GM19452 (cell line): ENCODE data around the gene TRDMT1.

Experiments
- ATAC-seq: cut with Tn5 transposase; IDR thresholded peaks from one replicate; pipeline ENCODE4 v1.9.1; 2021; ENCODE audit not compliant: unreplicated experiment

TRDMT1 gene

DNA sequence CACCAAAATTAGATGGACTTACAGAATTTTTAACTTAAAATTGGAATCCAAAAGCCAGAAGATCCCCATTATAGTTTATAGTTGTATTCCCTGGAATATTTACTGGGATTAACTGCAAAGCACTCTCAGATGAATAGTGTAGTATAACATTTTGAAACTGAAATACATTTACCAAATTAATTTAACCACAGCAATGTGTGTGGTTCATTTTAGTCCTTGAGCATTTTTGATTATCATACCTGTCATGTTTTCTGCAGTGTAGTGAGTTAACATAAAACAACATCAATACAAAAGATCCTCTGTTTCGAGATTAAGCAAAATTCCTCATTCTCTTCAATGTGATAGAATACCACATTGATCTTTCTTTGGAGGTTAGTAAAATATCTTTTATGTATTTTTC, 30.3 kb upstream of the TRDMT1 start:
- no peak for ATAC-seq

DNA sequence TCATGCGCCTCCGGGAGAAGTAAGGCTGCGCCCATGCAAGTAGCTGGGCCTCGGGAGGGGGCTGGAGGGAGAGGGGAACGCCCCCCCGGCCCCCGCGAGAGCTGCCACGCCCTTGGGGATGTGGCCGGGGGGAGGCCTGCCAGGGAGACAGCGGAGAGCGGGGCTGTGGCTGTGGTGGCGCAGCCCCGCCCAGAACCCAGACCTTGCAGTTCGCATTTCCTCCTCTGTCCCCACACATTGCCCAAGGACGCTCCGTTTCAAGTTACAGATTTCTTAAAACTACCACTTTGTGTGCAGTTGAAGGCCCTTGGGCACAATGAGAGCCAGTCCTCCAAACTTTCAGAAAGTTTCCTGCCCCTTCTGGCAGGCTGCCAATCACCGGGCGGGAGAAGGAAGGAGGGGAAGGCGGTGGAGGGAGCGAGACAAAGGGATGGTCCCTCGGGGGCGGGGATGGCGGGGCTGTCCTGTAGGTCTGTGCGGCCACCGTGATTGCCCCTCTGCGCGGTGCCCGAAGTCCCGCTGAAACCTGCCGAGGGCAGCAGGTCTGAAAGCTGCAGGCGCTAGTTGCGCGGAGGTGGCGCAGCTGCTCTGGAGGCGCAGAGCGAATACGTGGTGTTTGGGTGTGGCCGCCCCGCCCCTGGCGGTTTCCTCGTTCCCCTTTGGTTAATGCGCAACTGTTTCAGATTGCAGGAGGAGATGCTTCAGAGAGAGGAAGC, 28.7 kb upstream of the TRDMT1 start:
- ATAC-seq = peak; percentile 47

DNA sequence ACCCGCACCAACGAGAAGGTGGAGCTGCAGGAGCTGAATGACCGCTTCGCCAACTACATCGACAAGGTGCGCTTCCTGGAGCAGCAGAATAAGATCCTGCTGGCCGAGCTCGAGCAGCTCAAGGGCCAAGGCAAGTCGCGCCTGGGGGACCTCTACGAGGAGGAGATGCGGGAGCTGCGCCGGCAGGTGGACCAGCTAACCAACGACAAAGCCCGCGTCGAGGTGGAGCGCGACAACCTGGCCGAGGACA, 28.2 kb upstream of the TRDMT1 start:
- ATAC-seq = peak; percentile 5

DNA sequence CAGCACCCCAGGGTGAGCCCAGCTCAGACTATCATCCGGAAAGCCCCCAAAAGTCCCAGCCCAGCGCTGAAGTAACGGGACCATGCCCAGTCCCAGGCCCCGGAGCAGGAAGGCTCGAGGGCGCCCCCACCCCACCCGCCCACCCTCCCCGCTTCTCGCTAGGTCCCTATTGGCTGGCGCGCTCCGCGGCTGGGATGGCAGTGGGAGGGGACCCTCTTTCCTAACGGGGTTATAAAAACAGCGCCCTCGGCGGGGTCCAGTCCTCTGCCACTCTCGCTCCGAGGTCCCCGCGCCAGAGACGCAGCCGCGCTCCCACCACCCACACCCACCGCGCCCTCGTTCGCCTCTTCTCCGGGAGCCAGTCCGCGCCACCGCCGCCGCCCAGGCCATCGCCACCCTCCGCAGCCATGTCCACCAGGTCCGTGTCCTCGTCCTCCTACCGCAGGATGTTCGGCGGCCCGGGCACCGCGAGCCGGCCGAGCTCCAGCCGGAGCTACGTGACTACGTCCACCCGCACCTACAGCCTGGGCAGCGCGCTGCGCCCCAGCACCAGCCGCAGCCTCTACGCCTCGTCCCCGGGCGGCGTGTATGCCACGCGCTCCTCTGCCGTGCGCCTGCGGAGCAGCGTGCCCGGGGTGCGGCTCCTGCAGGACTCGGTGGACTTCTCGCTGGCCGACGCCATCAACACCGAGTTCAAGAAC, 27.7 kb upstream of the TRDMT1 start:
- peak; percentile 6 for ATAC-seq

DNA sequence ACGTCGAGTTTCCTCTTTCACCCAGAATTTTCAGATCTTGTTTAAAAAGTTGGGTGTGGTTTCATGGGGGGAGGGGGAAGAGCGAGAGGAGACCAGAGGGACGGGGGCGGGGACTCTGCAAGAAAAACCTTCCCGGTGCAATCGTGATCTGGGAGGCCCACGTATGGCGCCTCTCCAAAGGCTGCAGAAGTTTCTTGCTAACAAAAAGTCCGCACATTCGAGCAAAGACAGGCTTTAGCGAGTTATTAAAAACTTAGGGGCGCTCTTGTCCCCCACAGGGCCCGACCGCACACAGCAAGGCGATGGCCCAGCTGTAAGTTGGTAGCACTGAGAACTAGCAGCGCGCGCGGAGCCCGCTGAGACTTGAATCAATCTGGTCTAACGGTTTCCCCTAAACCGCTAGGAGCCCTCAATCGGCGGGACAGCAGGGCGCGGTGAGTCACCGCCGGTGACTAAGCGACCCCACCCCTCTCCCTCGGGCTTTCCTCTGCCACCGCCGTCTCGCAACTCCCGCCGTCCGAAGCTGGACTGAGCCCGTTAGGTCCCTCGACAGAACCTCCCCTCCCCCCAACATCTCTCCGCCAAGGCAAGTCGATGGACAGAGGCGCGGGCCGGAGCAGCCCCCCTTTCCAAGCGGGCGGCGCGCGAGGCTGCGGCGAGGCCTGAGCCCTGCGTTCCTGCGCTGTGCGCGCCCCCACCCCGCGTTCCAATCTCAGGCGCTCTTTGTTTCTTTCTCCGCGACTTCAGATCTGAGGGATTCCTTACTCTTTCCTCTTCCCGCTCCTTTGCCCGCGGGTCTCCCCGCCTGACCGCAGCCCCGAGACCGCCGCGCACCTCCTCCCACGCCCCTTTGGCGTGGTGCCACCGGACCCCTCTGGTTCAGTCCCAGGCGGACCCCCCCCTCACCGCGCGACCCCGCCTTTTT, 26.9 kb upstream of the TRDMT1 start, which contains the start of gene VIM:
VIM (plus strand) TSS at position 151 of the 925 bp plus-strand sequence. CDS start 1,182 bp downstream, outside the sequence.
- ATAC-seq = peak; percentile 42

DNA sequence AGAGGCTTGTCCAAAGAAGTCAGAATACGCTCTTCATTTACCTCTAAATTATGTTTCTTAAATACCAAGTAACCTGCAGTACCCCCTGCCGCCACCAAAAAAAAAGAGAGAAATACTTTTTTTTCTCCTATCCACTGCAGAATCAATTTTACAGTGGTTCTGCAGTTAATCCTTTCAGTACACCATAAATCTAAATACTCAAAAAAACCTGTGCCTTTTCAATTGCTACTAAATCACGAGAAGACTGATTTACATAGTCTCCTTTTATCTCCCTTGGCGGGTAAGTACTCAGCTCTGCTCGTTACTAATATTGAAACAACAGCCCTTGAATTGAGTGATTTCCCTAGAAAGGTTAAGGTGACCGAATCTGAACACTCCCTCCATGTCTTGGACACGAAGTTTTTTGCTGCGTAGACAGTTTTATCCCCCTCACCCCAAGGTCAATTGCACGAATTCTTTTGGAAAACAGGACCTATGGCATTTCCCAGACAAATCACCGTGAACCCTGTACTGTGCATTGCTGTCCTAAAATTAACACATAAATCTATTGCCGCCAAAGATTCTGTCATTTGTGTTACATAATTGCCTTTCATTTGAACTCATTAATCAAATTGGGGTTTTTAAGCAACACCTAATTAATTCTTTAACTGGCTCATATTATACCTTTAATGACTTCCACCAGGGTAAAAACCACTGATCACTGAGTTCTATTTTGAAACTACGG, 26.1 kb upstream of the TRDMT1 start:
- peak; percentile 23 for ATAC-seq

DNA sequence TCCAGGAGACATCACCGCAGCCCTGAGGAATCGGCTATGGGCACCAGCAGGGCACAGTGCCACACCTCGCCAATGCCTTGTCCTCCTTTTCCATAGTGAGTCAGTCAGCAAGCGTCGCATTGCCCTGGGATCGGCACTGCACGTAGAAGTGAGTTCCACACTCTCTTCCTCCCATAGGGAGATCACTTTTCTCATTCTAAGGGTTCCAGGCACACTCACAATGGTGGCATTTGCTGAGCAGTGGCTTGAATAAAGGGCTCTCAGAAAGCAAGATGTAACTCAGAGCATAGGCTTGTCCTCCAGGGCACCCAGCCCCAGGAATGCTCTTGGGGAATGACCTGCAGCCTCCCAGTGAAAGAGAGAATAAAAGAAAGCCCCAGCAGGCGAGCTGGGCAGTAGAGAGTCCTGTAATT, 25.4 kb upstream of the TRDMT1 start:
- no peak for ATAC-seq

DNA sequence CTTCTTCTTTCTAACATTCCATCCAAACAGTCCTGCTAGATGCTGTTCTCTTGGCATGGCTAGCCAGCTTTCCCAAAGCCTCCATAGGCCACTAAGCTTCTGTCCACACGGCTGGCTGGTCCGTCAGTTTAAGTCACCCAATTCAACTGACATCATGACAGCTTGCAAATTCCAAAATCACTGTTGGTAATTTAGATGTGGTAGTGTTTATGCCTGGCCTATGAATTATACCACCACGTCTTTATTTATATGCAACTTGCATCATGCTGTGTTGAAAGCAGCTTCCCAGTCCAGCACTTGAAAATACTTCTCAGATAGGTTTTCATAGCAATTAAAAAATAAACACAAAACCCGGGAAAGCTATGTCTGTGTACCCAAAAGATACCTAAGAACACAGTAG, 24.3 kb upstream of the TRDMT1 start:
- ATAC-seq = no peak

DNA sequence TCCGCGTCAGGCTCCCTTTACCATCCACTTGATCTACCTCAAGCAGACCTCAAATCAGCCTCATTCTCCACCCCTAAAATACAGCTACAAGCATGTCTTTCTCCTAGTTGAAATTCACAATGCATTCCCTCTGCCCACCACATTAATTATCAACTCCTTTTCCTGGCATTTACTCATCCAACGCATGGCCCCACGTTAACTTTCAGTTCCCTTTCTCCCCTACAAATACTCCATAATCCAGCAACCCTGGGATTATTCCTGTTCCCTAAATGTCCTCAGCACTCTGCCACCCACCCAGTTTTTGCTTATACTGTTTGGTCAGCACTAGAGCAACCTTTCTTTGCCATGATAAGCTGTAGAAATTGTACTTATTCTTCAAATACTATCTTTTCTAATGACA, 20.9 kb upstream of the TRDMT1 start:
- no peak for ATAC-seq

DNA sequence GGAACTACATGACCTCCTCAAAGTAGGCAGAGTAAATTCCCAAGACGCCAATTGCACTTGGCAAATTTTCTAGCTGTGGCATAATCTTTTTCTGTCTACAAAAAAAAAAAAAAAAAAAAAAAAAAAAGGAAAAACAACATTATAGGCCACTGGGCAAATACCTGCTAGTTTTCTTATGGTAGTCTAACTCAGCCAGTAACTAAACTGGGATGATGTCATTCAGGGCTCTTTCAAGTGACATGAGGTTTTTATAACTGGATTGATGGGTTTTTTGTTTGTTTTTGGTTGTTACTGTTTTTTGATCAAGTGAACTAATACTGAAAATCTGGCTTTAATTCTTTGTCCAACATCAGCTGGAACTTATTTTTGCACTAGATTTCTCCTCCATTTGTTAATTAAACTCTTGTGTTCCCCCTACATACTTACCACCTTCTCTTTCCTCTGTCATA, 19.2 kb upstream of the TRDMT1 start:
- no peak for ATAC-seq

DNA sequence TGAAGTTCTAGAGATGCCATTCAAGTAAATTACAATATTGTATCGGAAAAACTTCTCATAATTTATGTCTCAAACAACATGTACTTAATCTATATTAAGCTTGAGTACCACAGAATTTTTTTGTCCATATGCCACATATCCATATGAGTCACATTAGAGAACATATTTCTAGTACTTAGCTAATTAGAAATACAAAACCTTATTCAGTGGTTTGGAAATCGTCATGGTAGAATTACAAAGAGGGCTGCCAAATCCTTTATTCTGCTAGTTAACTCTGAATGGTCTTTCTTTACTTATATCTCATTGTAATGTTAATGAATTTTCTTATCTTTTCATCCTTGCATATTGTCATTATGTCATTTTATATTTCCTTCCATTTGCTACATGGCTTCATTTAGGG, 17.6 kb upstream of the TRDMT1 start:
- no peak for ATAC-seq

DNA sequence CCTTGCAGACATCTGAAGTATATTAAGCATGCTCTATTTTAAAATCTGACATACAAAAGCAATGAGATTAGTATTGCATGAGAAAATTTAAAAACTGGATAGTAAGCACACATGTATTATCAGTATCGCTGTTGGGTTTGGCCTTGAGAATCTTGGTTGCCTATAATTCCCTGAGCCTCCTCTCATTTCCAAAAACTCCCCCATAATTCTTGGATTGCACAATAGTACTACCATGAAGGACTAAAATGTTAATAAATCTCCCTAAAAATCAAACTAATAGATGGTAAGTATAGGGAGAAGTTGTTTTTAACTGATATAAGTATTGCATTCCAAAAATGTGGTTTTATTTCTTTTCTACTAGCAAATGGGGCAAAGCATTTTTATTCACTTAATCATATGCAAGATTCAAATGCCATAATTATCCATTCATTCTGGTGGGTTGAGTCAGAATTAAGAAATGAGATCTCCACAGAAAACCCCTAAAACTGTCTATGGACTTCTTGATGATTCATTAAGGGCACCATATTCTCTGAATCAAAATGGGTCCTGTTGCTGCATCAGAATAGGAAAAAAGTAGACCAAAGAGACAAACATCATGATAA, 16.3 kb upstream of the TRDMT1 start:
- ATAC-seq = no peak

DNA sequence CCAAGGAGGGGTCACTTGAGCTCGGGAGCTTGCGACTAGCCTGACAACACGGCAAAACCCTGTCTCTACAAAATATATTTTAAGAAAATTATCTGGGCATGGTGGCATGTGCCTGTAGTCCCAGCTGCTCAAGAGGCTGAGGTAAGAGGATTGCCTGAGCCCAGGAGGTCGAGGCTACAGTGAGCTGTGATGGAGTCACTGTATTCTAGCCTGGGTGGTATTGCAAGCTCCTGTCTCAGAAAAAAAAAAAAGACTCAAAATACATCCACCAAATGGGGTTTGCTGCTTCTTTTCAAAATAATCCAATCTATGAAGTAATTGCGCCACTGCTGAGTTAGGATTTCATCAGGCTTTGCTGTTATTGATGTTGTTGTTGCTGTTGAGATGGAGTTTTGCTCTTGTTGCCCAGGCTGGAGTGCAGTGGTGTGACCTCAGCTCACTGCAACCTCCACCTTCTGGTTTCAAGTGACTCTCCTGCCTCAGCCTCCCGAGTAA, 15.5 kb upstream of the TRDMT1 start:
- ATAC-seq = no peak

DNA sequence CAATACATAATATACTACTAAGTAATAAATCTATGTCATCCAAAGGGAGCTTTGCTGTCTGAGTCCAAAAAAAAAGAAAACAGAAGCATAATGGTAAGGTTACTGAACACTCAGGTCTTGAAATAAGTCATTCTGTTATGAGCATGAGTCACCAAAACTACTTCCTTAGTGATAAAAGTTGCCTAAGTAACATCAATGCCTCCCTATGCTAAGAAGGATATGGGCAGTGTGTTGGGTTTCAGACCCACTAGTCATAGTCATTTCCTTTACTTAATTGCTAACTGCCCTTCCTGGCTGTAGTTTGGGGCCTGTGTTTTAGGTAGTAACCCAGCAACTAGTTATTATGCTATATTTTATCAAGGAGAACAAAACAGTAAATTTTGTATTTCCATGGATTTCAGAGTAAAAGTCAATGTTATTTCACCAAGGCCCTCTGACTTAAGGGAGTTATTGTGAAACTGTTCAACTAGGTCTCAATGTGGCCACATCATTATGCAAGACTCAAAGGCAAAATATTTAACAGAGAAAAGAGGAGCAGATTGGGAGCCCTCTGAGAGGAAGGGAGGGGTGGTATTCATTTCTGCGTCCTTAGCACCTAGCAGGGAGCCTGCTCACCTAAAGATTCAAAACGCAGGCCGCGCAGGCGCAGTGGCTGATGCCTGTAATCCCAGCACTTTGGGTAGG, 14.9 kb upstream of the TRDMT1 start:
- peak; percentile 100 for ATAC-seq

DNA sequence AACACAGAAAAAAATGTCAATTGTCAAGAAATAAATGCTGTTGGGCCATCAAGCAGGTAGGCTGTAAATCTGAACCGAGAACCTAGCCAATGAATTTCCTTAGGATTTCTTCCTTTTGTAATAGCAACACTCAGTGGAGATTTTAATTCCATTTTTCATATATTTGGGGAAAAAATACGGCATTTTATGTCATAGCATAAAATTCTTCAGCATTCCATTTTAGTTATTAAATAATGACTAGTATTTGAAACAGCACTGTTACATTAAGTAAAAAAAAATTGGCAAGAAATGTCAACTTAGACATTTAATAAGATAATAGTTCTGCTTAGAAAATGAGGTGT, 14.3 kb upstream of the TRDMT1 start:
- no peak for ATAC-seq

DNA sequence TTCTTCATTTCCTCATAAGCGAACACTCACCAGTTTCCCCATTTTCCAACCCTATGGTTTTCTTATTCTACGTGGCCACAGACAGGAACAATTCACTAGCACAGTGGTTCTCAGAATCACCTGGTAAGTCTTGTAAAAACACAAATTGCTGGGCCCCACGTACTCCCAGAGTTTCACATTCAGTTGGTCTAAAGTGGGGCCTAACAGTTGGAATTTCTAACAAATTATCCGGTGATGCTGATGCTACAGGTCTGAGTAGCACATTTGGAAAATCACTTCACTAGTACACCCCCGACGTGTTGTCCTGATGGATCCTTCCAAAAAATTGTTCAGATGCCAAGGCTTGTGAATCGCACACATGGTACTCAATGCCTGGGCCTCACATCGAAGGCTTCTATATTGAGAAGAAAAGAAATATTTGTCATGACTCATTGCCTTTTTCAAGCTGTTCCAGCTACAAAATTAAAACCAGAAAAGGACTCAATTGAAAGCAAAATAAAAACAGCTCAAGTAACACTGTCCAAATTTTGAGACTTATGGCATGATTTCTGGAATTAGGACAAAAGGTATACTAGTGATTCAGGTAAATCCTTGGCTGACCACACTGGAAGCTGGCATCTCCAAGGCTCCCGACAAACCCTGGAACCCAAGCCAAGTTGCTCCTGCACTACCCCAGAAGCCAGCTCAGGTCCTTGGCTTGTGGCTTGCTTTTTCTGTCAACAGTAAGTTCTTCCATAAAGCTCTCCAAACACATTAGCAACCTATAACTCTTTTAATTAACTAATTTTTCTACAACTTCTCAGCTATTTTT, 13.7 kb upstream of the TRDMT1 start:
- no peak for ATAC-seq

DNA sequence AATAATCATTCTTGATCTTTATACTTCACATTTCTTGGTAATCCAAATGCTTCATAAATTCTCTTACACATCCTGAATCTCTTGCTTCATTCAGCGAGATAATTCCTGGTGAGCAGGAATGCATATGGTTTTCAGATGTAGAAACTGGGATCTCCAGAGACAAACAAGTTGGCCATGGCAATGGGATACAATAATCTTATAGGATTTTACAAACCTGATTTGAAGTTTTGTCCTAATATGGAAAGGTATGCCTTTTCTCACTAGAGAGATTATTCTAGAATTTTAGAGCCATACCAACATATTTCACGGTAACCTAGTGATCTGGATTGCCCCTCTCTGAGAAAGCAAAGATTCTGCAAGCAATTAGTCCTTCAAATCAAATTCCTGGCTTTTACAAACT, 13.1 kb upstream of the TRDMT1 start:
- ATAC-seq = no peak

DNA sequence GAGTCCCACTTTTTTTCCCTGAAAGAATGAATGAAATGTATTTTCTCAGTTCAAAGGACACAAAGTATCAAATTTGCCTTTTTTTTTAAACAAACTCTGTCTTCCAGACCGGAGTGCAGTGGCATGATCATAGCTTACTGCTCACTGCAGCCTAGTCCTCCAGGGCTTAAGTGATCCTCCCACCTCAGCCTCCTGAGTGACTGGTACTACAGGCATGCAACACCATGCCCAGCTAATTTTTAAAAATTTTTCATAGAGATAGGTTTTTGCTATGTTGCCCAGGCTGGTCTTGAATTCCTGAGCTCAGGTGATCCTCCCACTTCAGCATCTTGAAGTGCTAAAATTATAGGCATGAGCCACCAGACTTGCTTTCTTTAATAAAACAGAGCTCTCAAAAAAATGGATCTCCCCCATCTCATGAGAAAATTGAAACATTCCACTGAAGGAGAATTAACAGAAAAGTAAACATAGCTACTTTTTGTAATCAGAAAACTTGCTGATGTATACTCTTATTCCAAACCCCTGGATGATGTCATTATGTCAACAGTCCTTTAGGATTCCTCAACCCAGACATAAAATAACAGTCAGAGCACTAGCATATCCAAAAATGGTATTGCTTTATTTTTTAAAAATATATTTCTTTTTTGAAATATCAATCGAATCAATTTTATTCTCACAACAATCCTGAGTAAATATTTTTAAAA, 12.3 kb upstream of the TRDMT1 start:
- ATAC-seq = no peak

DNA sequence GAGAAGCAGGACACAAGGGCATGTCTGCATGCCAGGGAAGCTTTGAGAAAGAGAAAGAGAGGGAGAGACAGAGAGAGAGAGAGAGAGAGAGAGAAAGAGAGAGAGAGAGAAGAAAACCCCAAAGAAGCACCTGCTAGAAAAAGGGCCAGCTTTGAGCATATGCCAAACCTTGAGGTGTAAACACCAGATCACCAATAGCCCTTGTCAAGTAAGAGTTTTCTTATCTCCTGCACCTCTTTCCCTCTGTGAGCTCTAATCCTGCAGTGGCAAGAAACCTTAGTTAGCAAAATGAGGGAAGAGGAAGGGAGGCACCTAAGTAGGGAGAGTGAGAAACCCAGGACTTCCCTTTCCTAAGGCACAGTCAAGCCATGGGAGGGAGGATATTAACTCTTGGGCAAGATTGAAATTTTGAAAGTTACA, 11.3 kb upstream of the TRDMT1 start:
- ATAC-seq = no peak
